ENCODE measurements around the gene PAK6. TPM values are rescaled to one million over a fixed set of nuclear protein-coding genes. Genes with fewer than 3 reads are reported as not detected.

The PAK6 gene
- polyA plus RNA-seq, 1 of the 3 experiments (the other 2 are of a cell fraction) = 0.07 TPM

DNA sequence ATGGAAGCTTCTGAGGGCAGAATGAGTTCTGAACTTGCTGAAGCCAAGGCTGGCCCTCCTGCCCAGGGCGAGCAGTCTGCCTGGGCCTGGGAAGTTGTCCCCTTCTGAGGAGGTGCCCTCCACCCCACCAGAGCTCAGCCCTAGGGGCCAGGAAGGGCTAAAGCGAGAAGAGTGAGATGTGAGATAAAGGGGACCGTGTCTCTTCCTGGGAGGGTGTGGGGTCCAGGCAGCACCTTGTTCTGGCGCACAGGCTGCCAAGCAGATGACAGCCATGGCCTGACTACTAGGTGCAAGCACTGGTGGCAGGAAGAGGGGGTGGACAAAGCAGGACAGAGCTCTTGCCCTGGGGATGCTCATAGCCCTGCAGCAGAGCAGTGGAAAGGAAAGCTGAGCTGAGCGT, 3.7 kb downstream of the PAK6 start:
- ChIA-PET POLR2A (no interaction called here), CTCF (interaction anchor here (1.0 to 34.5 kb wide), 4 partner anchors 25 to 78 kb away, joined by 4 to 720 read pairs (median 4); no protein-coding TSS in a partner anchor)
- Histone ChIP-seq H3K9ac (no peak overlapping the region), H2AFZ (ENCODE audit: low read depth) (no peak overlapping the region), H3F3A (replicated peaks; ENCODE audit: insufficient read depth) (no peaks in the 10 kb centered on the region), H3K27me3 (ENCODE audit: insufficient read depth) (peaks cover 15% of the 10 kb centered on the region), H3K9me2 (no peaks in the 10 kb centered on the region), H3K4me2 (no peak overlapping the region), H3K4me3 (ENCODE audit: low read depth in 2 of 2, low read length in 1 of 2) (no peak overlapping the region), H3K4me1 (ENCODE audit: control insufficient read depth in 1 of 2, insufficient read depth in 2 of 2, low read depth in 1 of 2, low read length in 1 of 2) (peaks cover 5 to 24% of the 10 kb centered on the region in 2 experiments; a peak in 2 of 4 replicates), H3K79me2 (ENCODE audit: insufficient read depth) (no peaks in the 10 kb centered on the region), H3K36me3 (replicated peaks in 1 of 2; ENCODE audit: control insufficient read depth in 1 of 2, insufficient read depth in 2 of 2, low read length in 1 of 2) (no peaks in the 10 kb centered on the region), H3K9me3 (no peaks in the 10 kb centered on the region), H3K27ac (ENCODE audit: low read depth in 2 of 2, low read length in 1 of 2) (no peak overlapping the region), H4K20me1 (ENCODE audit: insufficient read depth) (peaks cover 5% of the 10 kb centered on the region; the same call in 1 of the 2 replicates)
- 93% methylated on average over 5 of the region's 5 CpGs for WGBS (ENCODE audit: low lambda C conversion rate)
- TF ChIP-seq RAD21 (IDR thresholded peaks at IDR 0.05; ENCODE audit: low read length) = no peak
- no peak for TF ChIP-seq EP300 (IDR thresholded peaks at IDR 0.05; ENCODE audit: borderline replicate concordance in 1 of 2, low read depth in 1 of 2, low read length in 1 of 2)
- TF ChIP-seq, protein P1, sequence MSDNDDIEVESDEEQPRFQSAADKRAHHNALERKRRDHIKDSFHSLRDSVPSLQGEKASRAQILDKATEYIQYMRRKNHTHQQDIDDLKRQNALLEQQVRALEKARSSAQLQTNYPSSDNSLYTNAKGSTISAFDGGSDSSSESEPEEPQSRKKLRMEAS (IDR thresholded peaks at IDR 0.05; ENCODE audit: low read depth) = no peak
- no peak for TF ChIP-seq CHD2 (IDR thresholded peaks at IDR 0.05; ENCODE audit: low read length, partially characterized antibody)
- TF ChIP-seq TCF12 (IDR thresholded peaks at IDR 0.05) = no peak
- TF ChIP-seq, protein P2, sequence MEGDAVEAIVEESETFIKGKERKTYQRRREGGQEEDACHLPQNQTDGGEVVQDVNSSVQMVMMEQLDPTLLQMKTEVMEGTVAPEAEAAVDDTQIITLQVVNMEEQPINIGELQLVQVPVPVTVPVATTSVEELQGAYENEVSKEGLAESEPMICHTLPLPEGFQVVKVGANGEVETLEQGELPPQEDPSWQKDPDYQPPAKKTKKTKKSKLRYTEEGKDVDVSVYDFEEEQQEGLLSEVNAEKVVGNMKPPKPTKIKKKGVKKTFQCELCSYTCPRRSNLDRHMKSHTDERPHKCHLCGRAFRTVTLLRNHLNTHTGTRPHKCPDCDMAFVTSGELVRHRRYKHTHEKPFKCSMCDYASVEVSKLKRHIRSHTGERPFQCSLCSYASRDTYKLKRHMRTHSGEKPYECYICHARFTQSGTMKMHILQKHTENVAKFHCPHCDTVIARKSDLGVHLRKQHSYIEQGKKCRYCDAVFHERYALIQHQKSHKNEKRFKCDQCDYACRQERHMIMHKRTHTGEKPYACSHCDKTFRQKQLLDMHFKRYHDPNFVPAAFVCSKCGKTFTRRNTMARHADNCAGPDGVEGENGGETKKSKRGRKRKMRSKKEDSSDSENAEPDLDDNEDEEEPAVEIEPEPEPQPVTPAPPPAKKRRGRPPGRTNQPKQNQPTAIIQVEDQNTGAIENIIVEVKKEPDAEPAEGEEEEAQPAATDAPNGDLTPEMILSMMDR (IDR thresholded peaks at IDR 0.05) = no peak
- no peak for TF ChIP-seq FOXM1 (IDR thresholded peaks at IDR 0.05; ENCODE audit: low read depth)
- TF ChIP-seq NRF1 (IDR thresholded peaks at IDR 0.05; ENCODE audit: low read depth, low read length) = no peak
- no peak for TF ChIP-seq YY1 (IDR thresholded peaks at IDR 0.05; ENCODE audit: low read depth)
- TF ChIP-seq, protein P3, sequence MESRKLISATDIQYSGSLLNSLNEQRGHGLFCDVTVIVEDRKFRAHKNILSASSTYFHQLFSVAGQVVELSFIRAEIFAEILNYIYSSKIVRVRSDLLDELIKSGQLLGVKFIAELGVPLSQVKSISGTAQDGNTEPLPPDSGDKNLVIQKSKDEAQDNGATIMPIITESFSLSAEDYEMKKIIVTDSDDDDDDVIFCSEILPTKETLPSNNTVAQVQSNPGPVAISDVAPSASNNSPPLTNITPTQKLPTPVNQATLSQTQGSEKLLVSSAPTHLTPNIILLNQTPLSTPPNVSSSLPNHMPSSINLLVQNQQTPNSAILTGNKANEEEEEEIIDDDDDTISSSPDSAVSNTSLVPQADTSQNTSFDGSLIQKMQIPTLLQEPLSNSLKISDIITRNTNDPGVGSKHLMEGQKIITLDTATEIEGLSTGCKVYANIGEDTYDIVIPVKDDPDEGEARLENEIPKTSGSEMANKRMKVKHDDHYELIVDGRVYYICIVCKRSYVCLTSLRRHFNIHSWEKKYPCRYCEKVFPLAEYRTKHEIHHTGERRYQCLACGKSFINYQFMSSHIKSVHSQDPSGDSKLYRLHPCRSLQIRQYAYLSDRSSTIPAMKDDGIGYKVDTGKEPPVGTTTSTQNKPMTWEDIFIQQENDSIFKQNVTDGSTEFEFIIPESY (IDR thresholded peaks at IDR 0.05; ENCODE audit: borderline replicate concordance, low read depth) = no peak
- TF ChIP-seq GATA2 (CRISPR knock-in tag; IDR thresholded peaks at IDR 0.05) = no peak
- TF ChIP-seq, protein P4, sequence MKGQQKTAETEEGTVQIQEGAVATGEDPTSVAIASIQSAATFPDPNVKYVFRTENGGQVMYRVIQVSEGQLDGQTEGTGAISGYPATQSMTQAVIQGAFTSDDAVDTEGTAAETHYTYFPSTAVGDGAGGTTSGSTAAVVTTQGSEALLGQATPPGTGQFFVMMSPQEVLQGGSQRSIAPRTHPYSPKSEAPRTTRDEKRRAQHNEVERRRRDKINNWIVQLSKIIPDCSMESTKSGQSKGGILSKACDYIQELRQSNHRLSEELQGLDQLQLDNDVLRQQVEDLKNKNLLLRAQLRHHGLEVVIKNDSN (IDR thresholded peaks at IDR 0.05; ENCODE audit: borderline replicate concordance, low read depth) = no peak
- TF ChIP-seq EZH2phosphoT487 (IDR thresholded peaks at IDR 0.05; ENCODE audit: borderline replicate concordance, low read depth) = no peak
- TF ChIP-seq NFIC (IDR thresholded peaks at IDR 0.05; ENCODE audit: borderline replicate concordance) = no peak
- TF ChIP-seq MEF2A (IDR thresholded peaks at IDR 0.05; ENCODE audit: borderline replicate concordance, low read depth) = no peak
- no peak for TF ChIP-seq MXI1 (IDR thresholded peaks at IDR 0.05; ENCODE audit: low read depth, low read length)
- TF ChIP-seq POLR2AphosphoS5 (IDR thresholded peaks at IDR 0.05; ENCODE audit: low read depth, low read length) = no peak
- no peak for TF ChIP-seq SMC3 (IDR thresholded peaks at IDR 0.05; ENCODE audit: low read depth, low read length)
- no peak for DNase-seq
